HG03175 (cell line): ENCODE measurements around the gene ASPRV1.
A peak's percentile ranks its signal among the peaks of the same experiment; 100 is the strongest.
"Not testable (repeated sequence)": the region's sequence is repeated elsewhere in the genome, so short reads cannot be mapped to it uniquely, and the experiment has no call there.

Source experiments
- ATAC-seq: cut with Tn5 transposase; IDR thresholded peaks from one replicate; pipeline ENCODE4 v1.9.1; 2021; ENCODE audit warnings: mild to moderate bottlenecking, moderate library complexity; ENCODE audit not compliant: unreplicated experiment

Gene ASPRV1

GRCh38 chr2:69962986-69963730, 1.7 kb upstream of the ASPRV1 start:
- no peak for ATAC-seq

GRCh38 chr2:69960821-69961220, 610 bp downstream of the ASPRV1 start:
- no peak for ATAC-seq

GRCh38 chr2:69959425-69959824, 2.0 kb downstream of the ASPRV1 start:
- no peak for ATAC-seq

- ATAC-seq: no peak
These were observed 3.0 kb downstream of the ASPRV1 start for GRCh38 chr2:69958480-69958879.

- ATAC-seq: no peak
These were observed 3.5 kb downstream of the ASPRV1 start for GRCh38 chr2:69957965-69958364.

GRCh38 chr2:69956475-69956979, 4.9 kb downstream of the ASPRV1 start:
- ATAC-seq: no peak

GRCh38 chr2:69955029-69955428, 6.4 kb downstream of the ASPRV1 start:
- no peak for ATAC-seq

GRCh38 chr2:69954084-69954483, 7.3 kb downstream of the ASPRV1 start:
- ATAC-seq: no peak

GRCh38 chr2:69952336-69953115, 8.9 kb downstream of the ASPRV1 start:
- ATAC-seq: no peak

GRCh38 chr2:69950671-69951070, 10.8 kb downstream of the ASPRV1 start:
- ATAC-seq: not testable (repeated sequence)

GRCh38 chr2:69950241-69950640, 11.2 kb downstream of the ASPRV1 start:
- ATAC-seq: no peak

- ATAC-seq: no peak
These were observed 12.3 kb downstream of the ASPRV1 start for GRCh38 chr2:69948963-69949645.

GRCh38 chr2:69948032-69948962, 13.1 kb downstream of the ASPRV1 start:
- ATAC-seq: no peak

- no peak for ATAC-seq
These were observed 14.0 kb downstream of the ASPRV1 start for GRCh38 chr2:69947325-69947931.

- peak; percentile 88 for ATAC-seq
These were observed 14.8 kb downstream of the ASPRV1 start for GRCh38 chr2:69946351-69947324.

- ATAC-seq: no peak
These were observed 15.5 kb downstream of the ASPRV1 start for GRCh38 chr2:69945941-69946340.

GRCh38 chr2:69945441-69945840, 16.0 kb downstream of the ASPRV1 start:
- ATAC-seq: no peak

GRCh38 chr2:69944756-69945155, 16.7 kb downstream of the ASPRV1 start:
- no peak for ATAC-seq
